SK-N-DZ (cell line): ENCODE results near the gene TRPM3.

Experiments
- DNase-seq: peaks from one replicate; pipeline ENCODE4 v3.0.0-alpha.2; 2015; ENCODE audit warnings: low spot score

The TRPM3 gene

GRCh38 chr9:70561111-70561510, 560.3 kb downstream of the TRPM3 start:
- no peak for DNase-seq

DNA sequence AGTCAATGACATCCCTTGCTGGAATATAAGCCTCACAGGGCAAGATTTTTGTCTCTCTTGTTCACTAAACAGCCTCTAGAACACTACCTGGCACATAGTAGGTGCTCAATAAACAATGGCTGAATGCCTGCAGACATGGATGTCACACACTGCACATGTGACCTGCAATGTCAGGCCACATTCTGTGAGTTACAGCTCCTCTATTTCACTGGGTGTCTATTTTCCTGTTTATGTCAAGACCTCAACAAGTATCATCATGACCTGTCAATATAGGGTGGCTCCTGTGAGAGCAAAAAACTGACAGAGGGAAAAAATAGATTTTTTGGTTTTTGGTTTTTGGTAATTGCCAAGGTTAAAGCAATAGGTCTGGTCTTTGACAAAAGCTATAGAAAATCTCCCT, 562.3 kb downstream of the TRPM3 start:
- no peak for DNase-seq

DNA sequence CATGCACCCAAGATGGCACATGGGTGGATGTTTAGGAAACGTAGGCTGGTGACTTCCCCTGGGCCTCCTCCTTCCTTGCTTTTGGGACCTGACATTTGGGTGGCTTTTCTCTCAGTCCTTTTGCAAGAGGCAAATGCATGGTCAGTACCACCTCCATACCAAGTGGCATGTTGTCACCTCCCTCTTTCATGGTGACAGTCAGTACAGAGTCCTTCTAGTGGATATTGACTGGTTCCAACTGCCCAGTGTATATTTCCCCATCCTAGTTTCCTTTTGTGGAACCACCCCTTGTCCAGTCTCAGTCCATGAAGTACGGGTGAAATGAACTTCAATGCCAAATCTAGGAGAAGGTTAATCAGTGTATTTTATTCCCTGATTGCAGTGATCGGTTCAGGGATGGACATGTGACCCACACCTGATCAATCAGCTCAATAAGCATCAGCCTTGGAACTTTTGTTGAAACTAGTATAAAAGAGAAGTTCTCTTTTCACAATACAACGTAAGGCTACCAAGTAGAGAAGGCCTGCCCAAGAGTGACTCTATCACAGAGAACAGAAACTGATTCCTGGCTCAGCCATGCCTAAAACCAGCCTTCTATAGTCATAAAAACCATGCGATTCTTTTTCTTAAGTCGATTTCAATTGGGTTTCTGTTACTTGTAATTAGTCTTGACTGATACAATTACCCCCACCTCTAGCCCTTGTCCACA, 563.6 kb downstream of the TRPM3 start:
- DNase-seq = no peak

GRCh38 chr9:70556771-70557170, 564.6 kb downstream of the TRPM3 start:
- DNase-seq = no peak

DNA sequence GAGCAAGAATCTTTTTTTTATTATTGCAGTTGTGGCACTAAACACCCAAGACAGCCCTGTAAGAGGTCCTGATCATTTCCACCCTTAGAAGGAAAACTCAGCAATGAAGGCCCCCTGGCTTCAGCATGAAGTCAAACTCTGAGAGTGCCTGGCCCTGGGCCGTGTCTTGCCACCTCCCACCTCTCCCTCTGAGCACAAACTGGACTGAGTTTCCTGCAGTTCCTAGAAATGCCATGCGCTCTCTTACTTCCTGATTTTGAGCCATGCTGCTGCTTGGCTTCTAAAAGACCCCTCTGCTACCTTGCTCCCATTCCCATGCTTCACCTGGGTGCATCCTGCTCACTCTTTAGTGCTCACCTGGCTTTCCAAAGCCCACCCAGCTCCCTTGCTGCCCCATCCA, 566.5 kb downstream of the TRPM3 start:
- DNase-seq = no peak

DNA sequence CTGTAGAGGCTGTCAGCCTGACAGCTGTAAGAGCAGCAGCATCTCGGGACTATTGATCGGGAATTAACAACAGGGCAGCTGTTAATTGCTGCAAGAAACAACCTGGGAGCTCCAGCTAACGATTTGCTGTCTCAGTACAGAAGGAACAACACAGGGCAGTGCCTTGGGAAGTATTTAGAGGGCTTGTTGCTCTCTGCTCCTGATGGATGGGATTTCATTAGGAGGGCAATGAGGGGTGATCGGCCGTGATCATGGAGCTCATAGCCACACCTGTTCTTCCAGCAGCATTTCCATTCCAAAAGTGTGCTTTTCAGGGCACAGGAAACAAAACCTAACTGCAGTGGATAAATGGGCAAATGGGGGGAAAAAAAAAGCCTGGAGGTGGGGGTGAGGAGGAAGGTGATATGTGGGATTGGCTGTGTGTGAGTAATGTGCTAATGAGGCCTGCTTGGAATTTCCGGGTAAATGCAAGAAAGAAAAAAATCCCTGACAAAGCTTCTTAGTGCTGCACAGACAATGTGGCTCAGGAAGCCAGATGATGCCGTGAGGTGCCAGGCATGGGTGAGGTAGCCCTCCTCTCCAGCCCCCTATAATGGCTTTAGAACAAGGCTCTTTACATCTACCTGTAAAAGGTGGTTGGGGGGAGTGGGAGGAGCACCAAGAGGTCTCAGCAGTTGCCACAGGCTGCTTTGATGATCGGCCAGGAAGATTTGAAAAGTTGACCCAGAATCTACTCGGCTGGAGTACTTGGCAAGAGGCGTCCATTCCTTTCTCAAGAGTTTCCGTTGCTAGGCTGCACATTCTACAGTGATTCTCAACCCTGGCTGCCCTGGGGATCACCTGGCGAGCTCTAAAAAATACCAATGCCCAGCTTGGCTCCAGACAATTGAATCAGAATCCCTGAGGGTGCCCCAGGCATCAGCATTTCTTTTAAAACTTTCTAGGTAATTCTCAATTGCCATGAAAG, 567.4 kb downstream of the TRPM3 start:
- no peak for DNase-seq

GRCh38 chr9:70552561-70552960, 568.9 kb downstream of the TRPM3 start:
- no peak for DNase-seq

DNA sequence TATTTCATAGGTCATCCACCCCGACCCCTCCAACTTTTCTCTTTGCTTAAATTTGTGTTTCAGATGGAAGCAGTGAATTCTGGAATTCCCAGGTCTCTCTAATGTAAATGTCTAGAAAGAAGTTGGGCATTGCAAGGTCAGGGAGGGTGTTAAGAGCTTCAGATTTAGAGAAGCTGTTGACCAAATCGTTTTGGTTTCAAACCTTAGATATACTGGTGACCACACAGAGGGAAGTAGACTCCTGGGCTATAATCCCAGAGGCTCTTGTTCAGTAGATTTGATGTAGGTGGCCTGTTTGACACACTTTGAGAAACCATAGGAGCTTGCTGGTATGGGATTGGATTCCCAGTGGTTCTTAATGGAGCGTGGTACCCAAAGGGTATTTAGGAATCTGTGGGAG, 569.6 kb downstream of the TRPM3 start:
- no peak for DNase-seq

- DNase-seq = no peak
Measured at GRCh38 chr9:70551396-70551795, 570.0 kb downstream of the TRPM3 start.

DNA sequence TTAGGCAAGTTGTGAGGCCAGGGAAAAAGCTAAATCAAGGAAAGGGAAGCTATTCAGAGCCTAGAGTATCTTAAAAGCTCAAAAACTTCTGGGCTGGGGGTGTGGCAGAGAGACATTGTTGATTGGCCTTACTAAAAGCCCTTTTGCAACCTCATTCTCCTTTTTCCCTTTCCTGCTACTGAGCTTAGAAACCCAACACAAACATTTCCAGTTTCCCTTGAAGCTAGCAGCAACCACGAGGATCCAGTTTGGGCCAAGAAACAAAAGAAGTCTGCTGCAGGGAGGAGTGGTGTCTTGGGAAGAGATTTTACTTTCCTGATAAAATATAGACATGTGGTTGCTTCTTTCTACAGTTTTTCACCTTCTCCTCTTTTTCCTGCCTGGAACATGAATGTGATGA, 571.5 kb downstream of the TRPM3 start:
- DNase-seq = no peak

- no peak for DNase-seq
Measured at GRCh38 chr9:70542311-70542931, 579.0 kb downstream of the TRPM3 start.

- DNase-seq = no peak
Measured at GRCh38 chr9:70540016-70540415, 581.4 kb downstream of the TRPM3 start.

GRCh38 chr9:70539526-70539925, 581.9 kb downstream of the TRPM3 start:
- DNase-seq = no peak

- no peak for DNase-seq
Measured at GRCh38 chr9:70539001-70539400, 582.4 kb downstream of the TRPM3 start.

- DNase-seq = no peak
Measured at GRCh38 chr9:70537084-70537483, 584.3 kb downstream of the TRPM3 start.

- DNase-seq = no peak
Measured at GRCh38 chr9:70535546-70536323, 585.7 kb downstream of the TRPM3 start.

GRCh38 chr9:70534471-70534870, 587.0 kb downstream of the TRPM3 start:
- no peak for DNase-seq

- DNase-seq = no peak
Measured at GRCh38 chr9:70534061-70534460, 587.4 kb downstream of the TRPM3 start.

- no peak for DNase-seq
Measured at GRCh38 chr9:70533492-70533891, 587.9 kb downstream of the TRPM3 start.

DNA sequence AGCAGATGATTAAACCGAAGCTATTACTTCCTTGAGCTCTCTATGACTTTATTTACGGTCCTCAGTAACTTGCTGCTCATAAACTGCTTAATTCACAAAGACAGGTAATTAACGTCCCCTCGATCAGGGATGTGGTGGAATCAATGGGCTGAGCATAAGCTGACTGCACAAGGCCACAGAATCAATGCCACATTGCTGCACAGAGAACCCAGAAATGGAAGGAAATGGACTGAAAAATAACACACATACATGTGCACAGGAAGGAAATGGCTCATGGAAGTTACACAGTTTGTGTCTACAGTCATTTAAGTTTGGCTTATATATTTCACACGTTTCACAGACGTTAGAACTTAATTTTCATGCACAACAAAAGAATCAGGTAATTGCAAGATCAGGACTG, 588.7 kb downstream of the TRPM3 start:
- DNase-seq = no peak

- no peak for DNase-seq
Measured at GRCh38 chr9:70531311-70531710, 590.1 kb downstream of the TRPM3 start.

DNA sequence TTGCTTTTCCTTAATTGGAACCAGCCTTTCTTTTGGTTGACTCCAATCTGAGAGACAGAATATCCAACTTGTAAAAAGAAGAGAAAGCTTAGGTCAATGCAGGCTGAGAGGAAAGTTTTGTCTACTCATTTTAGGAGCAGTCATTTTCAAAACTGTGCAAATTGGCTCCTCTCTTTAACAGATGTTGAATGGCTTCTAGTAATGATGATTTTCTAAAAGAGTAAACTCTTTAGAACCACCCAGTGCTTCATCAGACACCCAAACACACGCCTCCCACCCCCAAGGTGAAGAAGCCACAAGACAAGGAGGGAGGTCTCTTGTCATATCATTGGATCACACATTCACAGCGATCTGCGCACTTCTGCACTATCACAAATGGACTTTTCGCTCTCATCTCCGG, 590.7 kb downstream of the TRPM3 start:
- DNase-seq = no peak
